Uterus (tissue), 2 donors: ENCODE results near the gene ITCH.

ENCODE experiments used
- POLR2A ChIP-seq, 2 donors: fragments of 450-650 bp; IDR thresholded peaks; one replicate each; pipeline ENCODE4 v1.6.1; 2016; ENCODE audit warnings: antibody characterized with exemption in 2 of 2, mild to moderate bottlenecking in 1 of 2, moderate library complexity in 1 of 2
- TF ChIP-seq, protein P1 (sequence below), 4 experiments: fragments of 200-600 bp in 2 of 4; fragments of 450-650 bp in 2 of 4; sonication (generic) in 2 of 4; IDR thresholded peaks; one replicate each; pipeline ENCODE4 v1.5.1; 2016 to 2019; ENCODE audit warnings: antibody characterized with exemption in 4 of 4, mild to moderate bottlenecking in 2 of 4, moderate library complexity in 1 of 4

DNA sequence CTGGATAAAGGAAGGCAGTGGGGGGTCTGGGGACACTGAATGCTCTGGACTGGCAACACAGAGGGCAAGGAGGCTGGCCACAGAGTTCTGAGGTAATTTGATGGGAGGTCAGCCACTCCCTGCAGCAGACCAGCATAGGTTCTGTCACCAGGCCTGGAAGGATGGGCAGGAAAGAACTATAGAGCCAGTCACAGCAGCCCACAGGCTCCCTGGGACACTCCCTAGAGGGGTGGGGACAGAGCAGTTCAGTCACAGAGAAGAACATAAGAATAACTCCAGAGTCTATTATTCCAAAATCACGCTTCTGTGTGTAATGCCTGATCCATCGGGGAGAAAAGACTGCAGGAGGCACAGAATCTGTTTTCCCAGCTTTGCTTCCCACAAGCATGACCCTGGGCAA, 172.8 kb downstream of the ITCH start:
- TF ChIP-seq POLR2A (IDR thresholded peaks at IDR 0.05): no peak
- TF ChIP-seq, protein P1, sequence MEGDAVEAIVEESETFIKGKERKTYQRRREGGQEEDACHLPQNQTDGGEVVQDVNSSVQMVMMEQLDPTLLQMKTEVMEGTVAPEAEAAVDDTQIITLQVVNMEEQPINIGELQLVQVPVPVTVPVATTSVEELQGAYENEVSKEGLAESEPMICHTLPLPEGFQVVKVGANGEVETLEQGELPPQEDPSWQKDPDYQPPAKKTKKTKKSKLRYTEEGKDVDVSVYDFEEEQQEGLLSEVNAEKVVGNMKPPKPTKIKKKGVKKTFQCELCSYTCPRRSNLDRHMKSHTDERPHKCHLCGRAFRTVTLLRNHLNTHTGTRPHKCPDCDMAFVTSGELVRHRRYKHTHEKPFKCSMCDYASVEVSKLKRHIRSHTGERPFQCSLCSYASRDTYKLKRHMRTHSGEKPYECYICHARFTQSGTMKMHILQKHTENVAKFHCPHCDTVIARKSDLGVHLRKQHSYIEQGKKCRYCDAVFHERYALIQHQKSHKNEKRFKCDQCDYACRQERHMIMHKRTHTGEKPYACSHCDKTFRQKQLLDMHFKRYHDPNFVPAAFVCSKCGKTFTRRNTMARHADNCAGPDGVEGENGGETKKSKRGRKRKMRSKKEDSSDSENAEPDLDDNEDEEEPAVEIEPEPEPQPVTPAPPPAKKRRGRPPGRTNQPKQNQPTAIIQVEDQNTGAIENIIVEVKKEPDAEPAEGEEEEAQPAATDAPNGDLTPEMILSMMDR (IDR thresholded peaks at IDR 0.05): no peak
